ENCODE results near the gene CFAP210.

DNA sequence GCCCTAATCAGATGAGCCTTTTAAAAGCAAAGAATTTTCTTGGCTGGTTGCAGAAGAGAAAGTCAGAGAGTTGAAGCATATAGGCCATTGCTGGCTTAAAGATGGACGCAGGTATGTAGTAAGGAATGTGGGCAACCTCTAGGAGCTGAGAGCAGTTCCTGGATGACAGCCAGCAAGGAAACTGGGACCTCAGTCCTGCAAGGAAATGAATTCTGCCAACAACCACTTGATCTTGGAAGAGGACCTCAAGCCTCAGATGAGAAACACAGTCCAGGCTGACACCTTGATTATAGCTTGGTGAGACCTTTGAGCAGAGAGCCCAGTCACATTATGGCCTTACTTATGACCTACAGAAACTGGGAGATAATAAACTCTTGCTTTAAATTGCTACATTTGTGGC, 15.8 kb upstream of the CFAP210 start:
- no peak for TF ChIP-seq FOXA3 (CRISPR knock-in tag; conservative IDR thresholded peaks at IDR 0.05 in 1 of 2, IDR thresholded peaks at IDR 0.05 in 1 of 2)
- no peak for TF ChIP-seq MNT (conservative IDR thresholded peaks at IDR 0.05)
- TF ChIP-seq HNRNPUL1 (IDR thresholded peaks at IDR 0.05; ENCODE audit: low read length): no peak
- no peak for TF ChIP-seq TEAD4 (IDR thresholded peaks at IDR 0.05; ENCODE audit: low read length)
- TF ChIP-seq TEAD4 (CRISPR knock-in tag; IDR thresholded peaks at IDR 0.05; ENCODE audit: borderline replicate concordance): no peak
- TF ChIP-seq JUNB (CRISPR knock-in tag; conservative IDR thresholded peaks at IDR 0.05): no peak
- TF ChIP-seq TRIM24 (IDR thresholded peaks at IDR 0.05): no peak
- TF ChIP-seq CTCF (IDR thresholded peaks at IDR 0.05 in 2 of 3, conservative IDR thresholded peaks at IDR 0.05 in 1 of 3; ENCODE audit: insufficient read depth in 2 of 3, low read depth in 1 of 3, low read length in 3 of 3): no peak
- TF ChIP-seq, protein P1, sequence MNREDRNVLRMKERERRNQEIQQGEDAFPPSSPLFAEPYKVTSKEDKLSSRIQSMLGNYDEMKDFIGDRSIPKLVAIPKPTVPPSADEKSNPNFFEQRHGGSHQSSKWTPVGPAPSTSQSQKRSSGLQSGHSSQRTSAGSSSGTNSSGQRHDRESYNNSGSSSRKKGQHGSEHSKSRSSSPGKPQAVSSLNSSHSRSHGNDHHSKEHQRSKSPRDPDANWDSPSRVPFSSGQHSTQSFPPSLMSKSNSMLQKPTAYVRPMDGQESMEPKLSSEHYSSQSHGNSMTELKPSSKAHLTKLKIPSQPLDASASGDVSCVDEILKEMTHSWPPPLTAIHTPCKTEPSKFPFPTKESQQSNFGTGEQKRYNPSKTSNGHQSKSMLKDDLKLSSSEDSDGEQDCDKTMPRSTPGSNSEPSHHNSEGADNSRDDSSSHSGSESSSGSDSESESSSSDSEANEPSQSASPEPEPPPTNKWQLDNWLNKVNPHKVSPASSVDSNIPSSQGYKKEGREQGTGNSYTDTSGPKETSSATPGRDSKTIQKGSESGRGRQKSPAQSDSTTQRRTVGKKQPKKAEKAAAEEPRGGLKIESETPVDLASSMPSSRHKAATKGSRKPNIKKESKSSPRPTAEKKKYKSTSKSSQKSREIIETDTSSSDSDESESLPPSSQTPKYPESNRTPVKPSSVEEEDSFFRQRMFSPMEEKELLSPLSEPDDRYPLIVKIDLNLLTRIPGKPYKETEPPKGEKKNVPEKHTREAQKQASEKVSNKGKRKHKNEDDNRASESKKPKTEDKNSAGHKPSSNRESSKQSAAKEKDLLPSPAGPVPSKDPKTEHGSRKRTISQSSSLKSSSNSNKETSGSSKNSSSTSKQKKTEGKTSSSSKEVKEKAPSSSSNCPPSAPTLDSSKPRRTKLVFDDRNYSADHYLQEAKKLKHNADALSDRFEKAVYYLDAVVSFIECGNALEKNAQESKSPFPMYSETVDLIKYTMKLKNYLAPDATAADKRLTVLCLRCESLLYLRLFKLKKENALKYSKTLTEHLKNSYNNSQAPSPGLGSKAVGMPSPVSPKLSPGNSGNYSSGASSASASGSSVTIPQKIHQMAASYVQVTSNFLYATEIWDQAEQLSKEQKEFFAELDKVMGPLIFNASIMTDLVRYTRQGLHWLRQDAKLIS (CRISPR knock-in tag; IDR thresholded peaks at IDR 0.05): no peak
- TF ChIP-seq, protein P2, sequence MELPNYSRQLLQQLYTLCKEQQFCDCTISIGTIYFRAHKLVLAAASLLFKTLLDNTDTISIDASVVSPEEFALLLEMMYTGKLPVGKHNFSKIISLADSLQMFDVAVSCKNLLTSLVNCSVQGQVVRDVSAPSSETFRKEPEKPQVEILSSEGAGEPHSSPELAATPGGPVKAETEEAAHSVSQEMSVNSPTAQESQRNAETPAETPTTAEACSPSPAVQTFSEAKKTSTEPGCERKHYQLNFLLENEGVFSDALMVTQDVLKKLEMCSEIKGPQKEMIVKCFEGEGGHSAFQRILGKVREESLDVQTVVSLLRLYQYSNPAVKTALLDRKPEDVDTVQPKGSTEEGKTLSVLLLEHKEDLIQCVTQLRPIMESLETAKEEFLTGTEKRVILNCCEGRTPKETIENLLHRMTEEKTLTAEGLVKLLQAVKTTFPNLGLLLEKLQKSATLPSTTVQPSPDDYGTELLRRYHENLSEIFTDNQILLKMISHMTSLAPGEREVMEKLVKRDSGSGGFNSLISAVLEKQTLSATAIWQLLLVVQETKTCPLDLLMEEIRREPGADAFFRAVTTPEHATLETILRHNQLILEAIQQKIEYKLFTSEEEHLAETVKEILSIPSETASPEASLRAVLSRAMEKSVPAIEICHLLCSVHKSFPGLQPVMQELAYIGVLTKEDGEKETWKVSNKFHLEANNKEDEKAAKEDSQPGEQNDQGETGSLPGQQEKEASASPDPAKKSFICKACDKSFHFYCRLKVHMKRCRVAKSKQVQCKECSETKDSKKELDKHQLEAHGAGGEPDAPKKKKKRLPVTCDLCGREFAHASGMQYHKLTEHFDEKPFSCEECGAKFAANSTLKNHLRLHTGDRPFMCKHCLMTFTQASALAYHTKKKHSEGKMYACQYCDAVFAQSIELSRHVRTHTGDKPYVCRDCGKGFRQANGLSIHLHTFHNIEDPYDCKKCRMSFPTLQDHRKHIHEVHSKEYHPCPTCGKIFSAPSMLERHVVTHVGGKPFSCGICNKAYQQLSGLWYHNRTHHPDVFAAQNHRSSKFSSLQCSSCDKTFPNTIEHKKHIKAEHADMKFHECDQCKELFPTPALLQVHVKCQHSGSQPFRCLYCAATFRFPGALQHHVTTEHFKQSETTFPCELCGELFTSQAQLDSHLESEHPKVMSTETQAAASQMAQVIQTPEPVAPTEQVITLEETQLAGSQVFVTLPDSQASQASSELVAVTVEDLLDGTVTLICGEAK (IDR thresholded peaks at IDR 0.05): no peak
- TF ChIP-seq, protein P2 (CRISPR knock-in tag; IDR thresholded peaks at IDR 0.05): no peak
- no peak for TF ChIP-seq POLR2A (conservative IDR thresholded peaks at IDR 0.05)
- TF ChIP-seq CREB5 (CRISPR knock-in tag; IDR thresholded peaks at IDR 0.05): no peak
- TF ChIP-seq, protein P3, sequence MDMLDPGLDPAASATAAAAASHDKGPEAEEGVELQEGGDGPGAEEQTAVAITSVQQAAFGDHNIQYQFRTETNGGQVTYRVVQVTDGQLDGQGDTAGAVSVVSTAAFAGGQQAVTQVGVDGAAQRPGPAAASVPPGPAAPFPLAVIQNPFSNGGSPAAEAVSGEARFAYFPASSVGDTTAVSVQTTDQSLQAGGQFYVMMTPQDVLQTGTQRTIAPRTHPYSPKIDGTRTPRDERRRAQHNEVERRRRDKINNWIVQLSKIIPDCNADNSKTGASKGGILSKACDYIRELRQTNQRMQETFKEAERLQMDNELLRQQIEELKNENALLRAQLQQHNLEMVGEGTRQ (CRISPR knock-in tag; IDR thresholded peaks at IDR 0.05): no peak
- TF ChIP-seq SETDB1 (IDR thresholded peaks at IDR 0.05; ENCODE audit: low read length): no peak
